ENCODE results near the gene SPRED2.

SPRED2 gene

GRCh38 chr2:65388596-65389390 is 43.6 kb downstream of the SPRED2 start:
- no peak for TF ChIP-seq CTCF (IDR thresholded peaks at IDR 0.05; ENCODE audit: insufficient read depth, low read length, poor library complexity, severe bottlenecking)
- H3K36me3 ChIP-seq (ENCODE audit: control insufficient read depth, insufficient read depth, low read length) = no peaks in the 10 kb centered on the region
- no peak for DNase-seq (ENCODE audit: extremely low read depth, insufficient read length)
- no peaks in the 10 kb centered on the region for H3K27me3 ChIP-seq (replicated peaks; ENCODE audit: control insufficient read depth, insufficient read depth, low read length)
- H3K4me3 ChIP-seq (replicated peaks; ENCODE audit: low read depth, low read length) = no peak overlapping the region

- Histone ChIP-seq H3K27me3 (replicated peaks; ENCODE audit: control insufficient read depth, insufficient read depth, low read length) (no peaks in the 10 kb centered on the region), H3K4me3 (replicated peaks; ENCODE audit: low read depth, low read length) (no peak overlapping the region), H3K36me3 (ENCODE audit: control insufficient read depth, insufficient read depth, low read length) (no peaks in the 10 kb centered on the region)
- TF ChIP-seq CTCF (IDR thresholded peaks at IDR 0.05; ENCODE audit: insufficient read depth, low read length, poor library complexity, severe bottlenecking) = no peak
- DNase-seq (ENCODE audit: extremely low read depth, insufficient read length) = peak; percentile 84
Measured at GRCh38 chr2:65388051-65388531, 44.3 kb downstream of the SPRED2 start.

GRCh38 chr2:65386989-65387388 is 45.4 kb downstream of the SPRED2 start:
- TF ChIP-seq CTCF (IDR thresholded peaks at IDR 0.05; ENCODE audit: insufficient read depth, low read length, poor library complexity, severe bottlenecking) = peak; percentile 19
- Histone ChIP-seq H3K36me3 (ENCODE audit: control insufficient read depth, insufficient read depth, low read length) (no peaks in the 10 kb centered on the region), H3K27me3 (replicated peaks; ENCODE audit: control insufficient read depth, insufficient read depth, low read length) (no peaks in the 10 kb centered on the region), H3K4me3 (replicated peaks; ENCODE audit: low read depth, low read length) (no peak overlapping the region)
- no peak for DNase-seq (ENCODE audit: extremely low read depth, insufficient read length)

- Histone ChIP-seq H3K4me3 (replicated peaks; ENCODE audit: low read depth, low read length) (no peak overlapping the region), H3K27me3 (replicated peaks; ENCODE audit: control insufficient read depth, insufficient read depth, low read length) (no peaks in the 10 kb centered on the region), H3K36me3 (ENCODE audit: control insufficient read depth, insufficient read depth, low read length) (no peaks in the 10 kb centered on the region)
- DNase-seq (ENCODE audit: extremely low read depth, insufficient read length) = no peak
- TF ChIP-seq CTCF (IDR thresholded peaks at IDR 0.05; ENCODE audit: insufficient read depth, low read length, poor library complexity, severe bottlenecking) = no peak
Measured at GRCh38 chr2:65386344-65386743, 46.1 kb downstream of the SPRED2 start.

- no peak overlapping the region for H3K4me3 ChIP-seq (replicated peaks; ENCODE audit: low read depth, low read length)
- TF ChIP-seq CTCF (IDR thresholded peaks at IDR 0.05; ENCODE audit: insufficient read depth, low read length, poor library complexity, severe bottlenecking) = no peak
- DNase-seq (ENCODE audit: extremely low read depth, insufficient read length) = no peak
Measured at GRCh38 chr2:65383541-65384488, 48.6 kb downstream of the SPRED2 start.

More at GRCh38 chr2:65383541-65384488, 48.6 kb downstream of the SPRED2 start:
- H3K36me3 ChIP-seq (ENCODE audit: control insufficient read depth, insufficient read depth, low read length) = no peaks in the 10 kb centered on the region
- no peaks in the 10 kb centered on the region for H3K27me3 ChIP-seq (replicated peaks; ENCODE audit: control insufficient read depth, insufficient read depth, low read length)
